Thyroid gland (tissue), 4 donors: ENCODE results near the gene CSK.

Experiments
- CTCF ChIP-seq, 6 experiments: fragments of 200-600 bp in 3 of 6; fragments of 450-650 bp in 3 of 6; sonication (generic) in 3 of 6; IDR thresholded peaks; one replicate each; pipeline ENCODE4 v1.5.1; 2016 to 2019; ENCODE audit warnings: antibody characterized with exemption in 6 of 6, mild to moderate bottlenecking in 2 of 6, inconsistent platforms in 1 of 6, moderate library complexity in 1 of 6
- POLR2A ChIP-seq, 2 donors: fragments of 450-650 bp; IDR thresholded peaks; one replicate each; pipeline ENCODE4 v1.6.1; 2017; ENCODE audit warnings: antibody characterized with exemption in 2 of 2, mild to moderate bottlenecking in 2 of 2, moderate library complexity in 1 of 2

DNA sequence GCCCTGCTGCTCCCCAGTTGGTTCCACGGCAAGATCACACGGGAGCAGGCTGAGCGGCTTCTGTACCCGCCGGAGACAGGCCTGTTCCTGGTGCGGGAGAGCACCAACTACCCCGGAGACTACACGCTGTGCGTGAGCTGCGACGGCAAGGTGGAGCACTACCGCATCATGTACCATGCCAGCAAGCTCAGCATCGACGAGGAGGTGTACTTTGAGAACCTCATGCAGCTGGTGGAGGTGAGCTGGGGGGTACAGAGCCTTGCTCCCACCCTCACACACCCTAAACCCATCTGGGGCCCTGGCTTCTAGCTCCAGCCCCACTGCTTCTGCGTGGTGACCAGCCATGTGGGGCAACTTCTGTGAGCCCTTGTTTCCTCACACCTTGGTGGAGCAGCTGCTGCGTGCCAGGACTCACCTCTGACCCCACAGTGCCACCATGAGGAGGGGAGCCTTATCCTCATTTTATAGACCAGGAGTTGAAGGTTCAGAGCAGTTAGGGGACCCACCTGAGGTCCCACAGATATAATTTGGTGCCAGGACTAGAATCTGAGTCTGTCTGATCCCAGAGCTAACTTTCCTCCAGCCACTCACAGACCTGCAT, 17.5 kb downstream of the CSK start:
- TF ChIP-seq CTCF (IDR thresholded peaks at IDR 0.05) (no peak), POLR2A (IDR thresholded peaks at IDR 0.05) (no peak)
